ENCODE data around the gene GPATCH1. TPM values are rescaled to one million over a fixed set of nuclear protein-coding genes. Genes with fewer than 3 reads are reported as not detected.

The GPATCH1 gene
- total RNA-seq, 2 donors from 2014 or later, result 6.5 to 6.6 TPM

DNA sequence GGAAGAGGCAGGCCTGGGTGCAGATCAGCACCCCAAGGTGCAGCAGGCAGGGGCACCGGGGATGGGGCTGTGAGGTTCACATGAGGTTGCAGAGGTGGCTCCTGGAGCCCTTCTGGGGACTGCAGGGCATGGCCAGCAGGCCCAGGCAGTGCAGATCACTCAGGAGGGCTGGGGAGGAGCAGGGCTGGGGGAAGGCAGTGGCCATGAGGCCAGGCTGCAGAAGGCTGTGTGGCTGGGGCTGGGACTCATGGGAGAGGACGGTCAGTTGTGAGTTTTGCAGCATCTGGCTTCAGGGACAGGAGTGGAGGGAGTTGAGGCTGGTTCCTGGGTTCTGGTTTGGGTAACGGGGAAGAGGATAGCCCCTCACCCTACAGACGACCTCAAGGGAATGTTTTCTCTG lies 58.2 kb downstream of the GPATCH1 start:
- TF ChIP-seq, protein P1, sequence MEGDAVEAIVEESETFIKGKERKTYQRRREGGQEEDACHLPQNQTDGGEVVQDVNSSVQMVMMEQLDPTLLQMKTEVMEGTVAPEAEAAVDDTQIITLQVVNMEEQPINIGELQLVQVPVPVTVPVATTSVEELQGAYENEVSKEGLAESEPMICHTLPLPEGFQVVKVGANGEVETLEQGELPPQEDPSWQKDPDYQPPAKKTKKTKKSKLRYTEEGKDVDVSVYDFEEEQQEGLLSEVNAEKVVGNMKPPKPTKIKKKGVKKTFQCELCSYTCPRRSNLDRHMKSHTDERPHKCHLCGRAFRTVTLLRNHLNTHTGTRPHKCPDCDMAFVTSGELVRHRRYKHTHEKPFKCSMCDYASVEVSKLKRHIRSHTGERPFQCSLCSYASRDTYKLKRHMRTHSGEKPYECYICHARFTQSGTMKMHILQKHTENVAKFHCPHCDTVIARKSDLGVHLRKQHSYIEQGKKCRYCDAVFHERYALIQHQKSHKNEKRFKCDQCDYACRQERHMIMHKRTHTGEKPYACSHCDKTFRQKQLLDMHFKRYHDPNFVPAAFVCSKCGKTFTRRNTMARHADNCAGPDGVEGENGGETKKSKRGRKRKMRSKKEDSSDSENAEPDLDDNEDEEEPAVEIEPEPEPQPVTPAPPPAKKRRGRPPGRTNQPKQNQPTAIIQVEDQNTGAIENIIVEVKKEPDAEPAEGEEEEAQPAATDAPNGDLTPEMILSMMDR (IDR thresholded peaks at IDR 0.05), result no peak
- no peaks in the 10 kb centered on the region for H3K9me3 ChIP-seq
- H3K27me3 ChIP-seq (replicated peaks; ENCODE audit: insufficient read depth), result no peaks in the 10 kb centered on the region
- H3K4me3 ChIP-seq, result no peak overlapping the region
- H3K27ac ChIP-seq, result no peak overlapping the region
- DNase-seq (ENCODE audit: low spot score), result no peak
- no peaks in the 10 kb centered on the region for H3K36me3 ChIP-seq
- ATAC-seq (ENCODE audit: insufficient number of reproducible peaks, low FRiP score, low read depth), result no peak
- H3K4me1 ChIP-seq (ENCODE audit: control insufficient read depth in 1 of 2, low read depth in 2 of 2), result no peaks in the 10 kb centered on the region

DNA sequence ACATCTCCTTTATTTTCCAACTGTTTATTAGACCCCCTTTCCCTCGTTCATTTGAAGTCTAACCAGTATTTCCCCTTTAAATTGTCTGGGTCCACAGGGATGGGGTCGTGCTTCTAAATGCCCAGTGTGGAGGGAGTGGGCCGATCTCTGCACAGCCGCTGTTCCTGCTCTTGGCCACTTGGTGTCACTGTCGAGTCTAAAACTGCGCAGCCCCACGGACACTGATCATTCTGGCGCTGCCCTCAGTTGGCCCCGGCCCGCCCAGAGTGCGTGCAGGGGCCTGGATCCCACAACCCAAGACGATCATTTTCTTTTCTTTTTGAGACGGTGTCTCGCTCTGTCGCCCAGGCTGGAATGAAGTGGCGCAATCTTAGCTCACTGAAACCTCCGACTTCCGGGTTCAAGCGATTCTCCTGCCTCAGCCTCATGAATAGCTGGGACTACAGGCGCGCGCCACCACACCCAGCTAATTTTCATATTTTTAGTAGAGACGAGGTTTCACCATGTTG lies 63.0 kb downstream of the GPATCH1 start:
- no peak overlapping the region for H3K27ac ChIP-seq
- ATAC-seq (ENCODE audit: insufficient number of reproducible peaks, low FRiP score, low read depth) (peak; percentile 20), DNase-seq (ENCODE audit: low spot score) (no peak)
- TF ChIP-seq, protein P1 (IDR thresholded peaks at IDR 0.05), result peak; percentile 93
- no peaks in the 10 kb centered on the region for H3K36me3 ChIP-seq
- no peaks in the 10 kb centered on the region for H3K9me3 ChIP-seq
- H3K4me3 ChIP-seq, result peak overlapping the region; percentile 41
- no peaks in the 10 kb centered on the region for H3K4me1 ChIP-seq (ENCODE audit: control insufficient read depth in 1 of 2, low read depth in 2 of 2)
- H3K27me3 ChIP-seq (replicated peaks; ENCODE audit: insufficient read depth), result no peaks in the 10 kb centered on the region

DNA sequence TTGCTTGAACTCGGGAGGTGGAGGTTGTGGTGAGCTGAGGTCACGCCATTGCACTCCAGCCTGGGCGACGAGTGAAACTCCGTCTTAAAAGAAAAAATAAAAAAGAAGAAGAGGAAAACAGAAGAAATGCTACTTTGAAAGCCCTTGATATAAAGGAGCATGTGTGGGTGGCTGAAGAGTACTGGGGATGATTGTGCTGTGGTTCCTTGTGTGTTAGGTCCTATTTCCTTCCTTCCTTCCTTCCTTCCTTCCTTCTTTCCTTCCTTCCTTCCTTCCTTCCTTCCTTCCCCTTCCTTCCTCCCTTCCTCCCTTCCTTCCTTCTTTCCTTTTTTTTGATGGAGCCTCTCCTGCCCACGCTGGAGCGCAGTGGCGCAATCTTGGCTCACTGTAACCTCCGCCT lies 65.2 kb downstream of the GPATCH1 start:
- no peaks in the 10 kb centered on the region for H3K36me3 ChIP-seq
- no peak for ATAC-seq (ENCODE audit: insufficient number of reproducible peaks, low FRiP score, low read depth)
- TF ChIP-seq, protein P1 (IDR thresholded peaks at IDR 0.05), result no peak

DNA sequence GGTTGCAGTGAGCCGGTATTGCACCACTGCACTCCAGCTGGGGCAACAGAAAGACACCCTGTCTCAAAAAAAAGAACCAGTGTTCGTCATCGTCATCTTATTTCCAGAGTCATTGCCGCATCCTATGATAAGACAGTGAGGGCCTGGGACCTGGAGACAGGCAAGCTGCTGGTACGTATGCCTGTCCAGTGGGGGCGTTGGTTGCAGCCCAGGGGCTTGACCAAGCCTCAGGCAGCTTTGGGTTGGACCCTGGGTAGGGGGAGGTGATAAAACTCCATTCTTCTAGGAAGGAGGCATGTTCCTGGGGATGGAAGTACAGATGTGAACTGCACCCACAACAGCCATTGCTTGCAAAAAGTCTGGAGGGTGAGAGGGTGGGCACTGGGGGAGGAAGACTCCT lies 66.6 kb downstream of the GPATCH1 start:
- Histone ChIP-seq H3K36me3 (no peaks in the 10 kb centered on the region), H3K27ac (no peak overlapping the region), H3K9me3 (no peaks in the 10 kb centered on the region), H3K4me1 (ENCODE audit: control insufficient read depth in 1 of 2, low read depth in 2 of 2) (no peaks in the 10 kb centered on the region), H3K27me3 (replicated peaks; ENCODE audit: insufficient read depth) (no peaks in the 10 kb centered on the region), H3K4me3 (no peak overlapping the region)
- DNase-seq (ENCODE audit: low spot score), result no peak
- no peak for ATAC-seq (ENCODE audit: insufficient number of reproducible peaks, low FRiP score, low read depth)
- TF ChIP-seq, protein P1 (IDR thresholded peaks at IDR 0.05), result no peak

More for the DNA sequence above, 65.2 kb downstream of the GPATCH1 start:
- H3K9me3 ChIP-seq, result no peaks in the 10 kb centered on the region
- no peak for DNase-seq (ENCODE audit: low spot score)
- H3K27me3 ChIP-seq (replicated peaks; ENCODE audit: insufficient read depth), result no peaks in the 10 kb centered on the region
- no peak overlapping the region for H3K27ac ChIP-seq
- H3K4me3 ChIP-seq, result no peak overlapping the region
- no peaks in the 10 kb centered on the region for H3K4me1 ChIP-seq (ENCODE audit: control insufficient read depth in 1 of 2, low read depth in 2 of 2)

DNA sequence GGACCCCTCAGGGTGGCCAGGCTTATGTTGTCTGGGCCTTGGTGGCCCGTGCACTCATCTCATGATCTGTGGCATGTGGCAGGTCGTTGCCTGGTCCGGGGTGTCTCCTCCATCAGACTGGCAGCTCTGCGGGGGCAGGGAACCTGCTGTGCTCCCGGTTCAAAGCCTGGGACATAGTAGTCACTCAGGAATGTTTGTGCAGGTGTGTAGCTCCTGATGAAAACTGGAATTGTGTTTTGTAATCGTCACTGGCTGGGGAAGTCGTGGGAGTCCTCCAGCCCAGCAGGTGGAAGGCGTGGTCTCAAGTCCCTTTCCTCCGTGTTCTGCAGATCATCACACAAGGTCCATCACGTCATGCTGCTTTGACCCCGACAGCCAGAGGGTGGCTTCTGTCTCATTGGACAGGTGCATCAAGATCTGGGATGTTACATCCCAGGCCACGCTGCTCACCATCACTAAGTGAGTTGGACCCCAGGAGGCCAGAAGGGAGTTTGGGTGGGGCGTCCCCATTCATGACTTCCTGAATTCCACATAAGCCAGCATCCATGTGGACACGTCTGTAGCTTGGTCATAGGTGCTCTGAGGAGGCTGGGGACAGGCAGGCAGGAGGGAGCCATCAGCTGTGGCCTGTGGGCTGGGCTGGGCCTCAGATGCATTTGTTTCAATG lies 70.0 kb downstream of the GPATCH1 start:
- H3K36me3 ChIP-seq, result no peaks in the 10 kb centered on the region
- H3K4me3 ChIP-seq, result no peak overlapping the region
- no peaks in the 10 kb centered on the region for H3K27me3 ChIP-seq (replicated peaks; ENCODE audit: insufficient read depth)
- DNase-seq (ENCODE audit: low spot score), result no peak
- no peak for ATAC-seq (ENCODE audit: insufficient number of reproducible peaks, low FRiP score, low read depth)
- H3K9me3 ChIP-seq, result no peaks in the 10 kb centered on the region
- no peak overlapping the region for H3K27ac ChIP-seq
- TF ChIP-seq, protein P1 (IDR thresholded peaks at IDR 0.05), result no peak
- no peaks in the 10 kb centered on the region for H3K4me1 ChIP-seq (ENCODE audit: control insufficient read depth in 1 of 2, low read depth in 2 of 2)

All from thoracic aorta (tissue), 2 donors.